ENCODE results near the gene HSPB7.
A peak's percentile ranks its signal among the peaks of the same experiment; 100 is the strongest.
"Not testable (repeated sequence)": the region's sequence is repeated elsewhere in the genome, so short reads cannot be mapped to it uniquely, and the experiment has no call there.

The HSPB7 gene

DNA sequence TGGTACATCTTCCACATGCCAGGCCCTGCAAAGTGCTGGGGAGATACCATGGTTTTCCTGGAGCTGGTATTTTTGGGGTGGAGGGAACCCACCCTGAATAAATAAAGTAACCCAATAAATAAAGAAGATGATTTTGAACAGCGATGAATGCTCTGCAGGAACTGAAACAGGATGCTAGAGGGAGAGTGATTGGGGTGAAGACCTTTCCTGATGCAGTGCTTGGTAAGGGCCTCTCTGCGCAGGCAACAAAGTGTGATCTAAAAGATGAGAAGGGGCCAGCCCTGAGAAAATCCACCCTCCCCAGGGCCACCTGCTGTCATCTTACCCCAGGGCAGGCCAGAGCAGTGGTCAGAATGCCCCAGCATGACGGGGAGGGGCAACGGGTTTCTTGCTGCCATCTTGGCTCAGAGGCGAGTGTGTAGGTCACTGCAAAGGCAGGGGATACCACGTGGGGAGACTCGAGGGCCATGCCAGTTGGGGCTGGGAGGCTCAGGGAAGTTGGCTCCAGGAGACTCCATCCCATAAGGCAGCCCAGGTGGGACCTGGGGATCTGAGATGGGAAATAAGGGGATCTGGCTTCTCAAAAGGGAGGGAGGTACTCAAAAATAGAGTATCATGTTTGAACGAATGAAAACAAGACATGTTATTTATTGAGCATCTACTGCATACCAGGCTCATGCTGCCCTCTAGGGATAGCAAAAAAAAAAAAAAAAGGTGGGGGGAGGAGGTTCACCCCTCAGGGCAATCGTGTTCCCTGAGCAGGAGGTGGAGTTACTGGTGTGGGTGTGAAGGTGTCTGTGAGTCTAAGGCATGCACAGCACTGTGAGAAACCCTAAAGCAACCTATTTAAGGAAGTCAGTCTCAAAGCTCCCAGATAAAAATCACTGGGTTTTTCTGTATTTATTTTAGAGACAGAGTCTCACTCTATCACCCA lies 11.0 kb downstream of the HSPB7 start:
- no peak for DNase-seq (ENCODE audit: low read depth in 2 of 2)

DNA sequence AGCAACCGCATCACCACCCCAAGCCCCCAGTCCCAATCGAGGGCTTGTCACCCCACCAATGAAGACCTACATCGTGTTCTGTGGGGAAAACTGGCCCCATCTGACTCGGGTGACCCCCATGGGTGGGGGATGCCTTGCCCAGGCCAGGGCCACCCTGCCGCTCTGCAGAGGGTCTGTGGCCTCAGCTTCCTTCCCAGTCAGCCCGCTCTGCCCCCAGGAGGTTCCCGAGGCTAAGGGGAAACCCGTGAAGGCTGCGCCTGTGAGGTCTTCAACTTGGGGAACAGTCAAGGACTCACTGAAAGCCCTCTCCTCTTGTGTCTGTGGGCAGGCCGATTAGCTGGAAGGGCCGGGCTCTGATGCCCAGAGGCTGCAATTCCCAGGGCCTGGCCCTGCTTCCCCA lies 11.8 kb downstream of the HSPB7 start:
- no peak for DNase-seq (ENCODE audit: low read depth in 2 of 2)

DNA sequence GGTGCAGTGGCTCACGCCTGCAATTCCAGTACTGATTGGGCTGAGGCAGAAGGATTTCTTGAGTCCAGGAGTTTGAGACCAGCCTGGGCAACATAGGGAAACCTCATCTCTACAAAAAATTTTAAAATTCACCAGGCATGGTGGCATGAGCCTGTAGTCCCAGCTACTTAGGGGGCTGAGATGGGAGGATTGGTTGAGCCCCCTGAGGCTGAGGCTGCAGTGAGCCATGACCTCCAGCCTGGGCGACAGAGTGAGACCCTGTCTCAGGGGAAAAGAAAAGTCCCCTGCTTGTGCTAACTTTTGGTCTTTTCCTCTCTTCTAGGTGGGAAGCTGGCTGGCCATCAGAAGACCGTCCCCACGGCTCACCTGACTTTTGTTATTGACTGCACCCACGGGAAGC lies 12.2 kb downstream of the HSPB7 start:
- DNase-seq (ENCODE audit: low read depth in 2 of 2) = no peak

DNA sequence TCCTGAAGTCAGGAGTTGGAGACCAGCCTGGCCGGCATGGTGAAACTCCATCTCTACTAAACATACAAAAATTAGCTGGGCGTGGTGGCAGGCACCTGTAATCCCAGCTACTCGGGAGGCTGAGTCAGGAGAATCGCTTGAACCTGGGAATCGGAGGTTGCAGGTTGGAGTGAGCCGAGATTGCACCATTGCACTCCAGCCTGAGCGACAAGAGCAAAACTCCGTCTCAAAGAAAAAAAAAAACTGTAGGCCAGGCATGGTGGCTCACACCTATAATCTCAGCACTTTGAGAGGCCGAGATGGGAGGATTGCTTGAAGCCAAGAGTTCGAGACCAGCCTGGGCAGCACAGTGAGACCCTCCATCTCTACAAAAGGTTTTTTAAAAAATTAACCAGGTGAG lies 16.6 kb downstream of the HSPB7 start:
- not testable (repeated sequence) for DNase-seq (ENCODE audit: low read depth in 2 of 2)

DNA sequence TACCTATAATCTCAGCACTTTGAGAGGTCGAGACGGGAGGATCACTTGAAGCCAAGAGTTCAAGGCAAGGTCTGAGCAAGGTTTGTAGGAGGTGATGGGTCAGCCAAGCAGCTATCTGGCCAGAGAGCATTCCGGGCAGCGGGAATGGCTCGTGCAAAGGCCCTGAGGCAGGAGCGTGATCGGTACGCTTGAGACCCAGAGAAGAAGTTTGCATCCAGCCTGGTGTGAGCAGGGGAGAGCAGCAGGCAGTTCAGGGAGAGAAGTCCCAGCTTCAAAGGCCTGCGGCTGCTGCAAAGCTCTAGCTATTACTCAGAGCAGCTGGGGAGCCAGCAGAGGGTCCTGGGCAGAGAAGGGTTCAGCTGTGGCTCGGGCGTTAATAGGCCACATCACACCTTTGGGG lies 18.9 kb downstream of the HSPB7 start:
- DNase-seq (ENCODE audit: low read depth in 2 of 2) = no peak

DNA sequence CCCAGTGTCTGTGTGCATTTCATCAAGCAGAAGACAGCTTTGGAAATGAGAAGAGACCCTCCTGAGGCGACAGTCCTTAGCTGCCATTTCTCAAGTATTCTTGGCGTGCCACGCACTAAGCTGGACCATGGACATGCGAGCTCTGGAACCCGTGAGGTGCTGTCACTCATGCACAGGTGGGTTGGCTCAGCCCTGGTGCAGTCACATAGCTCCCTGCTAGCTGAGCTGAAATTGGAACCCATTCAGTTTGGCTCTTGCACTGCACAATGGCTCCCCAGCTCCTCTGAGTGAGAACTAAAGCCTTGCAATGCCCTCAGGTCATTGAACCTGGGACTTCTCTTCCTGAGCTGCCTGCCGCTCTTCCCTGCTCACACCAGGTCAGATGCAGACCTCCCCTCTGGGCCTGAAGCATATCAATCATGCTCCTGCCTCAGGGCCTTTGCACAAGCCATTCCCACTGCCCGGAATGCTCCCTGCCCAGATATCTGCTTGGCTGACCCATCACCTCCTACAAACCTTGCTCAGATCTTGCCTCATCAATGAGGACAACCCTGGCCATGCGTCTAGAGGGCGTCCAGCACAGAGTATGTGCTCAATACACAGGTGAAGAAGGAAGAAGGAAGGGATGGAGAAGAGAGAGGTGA lies 20.1 kb downstream of the HSPB7 start:
- no peak for DNase-seq (ENCODE audit: low read depth in 2 of 2)

DNA sequence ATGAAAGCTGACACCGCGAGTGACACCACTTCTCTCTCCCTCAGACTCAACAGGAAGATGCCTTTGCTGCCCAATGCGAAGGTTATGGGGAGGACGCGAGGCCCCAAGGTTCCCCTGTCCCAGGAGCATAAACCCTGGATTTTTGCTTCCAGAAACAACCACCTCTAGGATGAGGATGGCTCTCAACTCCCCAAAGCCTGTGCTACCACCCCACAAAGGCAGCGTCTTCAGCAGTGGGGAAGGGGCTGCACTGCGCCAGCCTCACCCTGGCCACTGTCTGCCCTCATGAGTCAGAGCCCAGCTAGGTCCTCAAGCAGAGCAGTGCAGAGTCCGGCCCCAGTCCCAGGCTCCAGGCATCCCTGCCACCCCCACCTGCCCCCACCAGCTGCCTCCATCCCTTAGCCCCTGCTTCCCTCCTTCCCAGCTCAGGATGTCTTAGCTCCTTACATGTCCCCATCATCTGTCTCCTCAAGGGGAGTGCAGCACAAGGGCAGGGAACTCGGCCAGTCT lies 20.7 kb downstream of the HSPB7 start:
- no peak for DNase-seq (ENCODE audit: low read depth in 2 of 2)

DNA sequence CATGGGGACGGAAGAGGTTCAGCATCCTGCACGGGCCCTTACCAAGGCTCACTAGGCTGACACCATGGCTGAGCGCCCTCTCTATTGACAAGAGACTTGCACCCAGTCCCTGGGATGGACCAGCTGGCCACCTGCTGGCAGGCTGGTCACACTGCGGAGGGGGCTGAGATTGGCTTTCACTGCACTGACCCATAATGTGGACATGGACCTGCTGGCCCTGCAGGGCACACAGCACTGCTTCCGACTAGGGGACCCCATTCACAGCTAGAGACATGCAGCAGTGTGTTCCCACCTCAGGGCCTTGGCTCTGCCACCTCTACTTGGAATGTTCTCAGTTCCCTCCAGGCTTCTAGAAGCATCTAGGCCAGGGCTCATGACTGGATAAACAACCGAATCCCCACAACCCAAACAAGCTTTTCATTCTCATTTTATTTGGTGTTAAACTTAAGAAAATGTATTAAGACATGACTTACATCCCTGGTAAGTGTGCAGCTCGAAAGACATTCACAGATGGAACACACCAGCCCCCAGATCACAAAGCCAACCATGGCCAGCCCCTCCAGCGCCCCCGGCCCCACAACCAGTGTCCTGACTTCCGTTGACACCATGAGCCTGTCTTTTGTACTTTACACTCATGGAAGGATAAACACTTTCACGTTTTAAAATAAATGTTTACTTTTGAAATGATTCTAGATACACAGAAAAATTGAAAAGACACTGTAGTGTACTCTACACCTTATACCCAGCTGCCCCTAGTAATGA lies 23.1 kb downstream of the HSPB7 start:
- DNase-seq (ENCODE audit: low read depth in 2 of 2) = peak in 1 of 2 donors; percentile 21

DNA sequence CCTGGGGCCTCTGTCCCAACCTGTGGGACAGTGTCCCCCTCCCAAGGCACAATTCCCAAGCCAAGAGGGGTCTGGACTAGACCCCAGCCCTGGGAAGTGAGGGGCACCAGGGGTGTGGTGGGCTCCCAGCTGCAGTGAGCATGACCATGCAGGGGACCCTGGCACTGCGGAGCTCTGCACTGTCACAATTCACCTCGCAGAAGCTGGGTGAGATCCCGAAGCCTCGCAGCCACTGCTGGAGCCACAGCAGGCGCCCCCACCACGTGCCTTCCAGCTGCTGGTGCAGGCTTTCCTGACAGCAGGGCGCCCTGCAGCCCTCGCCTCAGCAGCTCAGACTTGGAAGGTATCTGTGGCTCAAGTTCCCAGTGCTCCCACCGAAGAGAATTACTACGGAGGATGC lies 23.8 kb downstream of the HSPB7 start:
- no peak for DNase-seq (ENCODE audit: low read depth in 2 of 2)

DNA sequence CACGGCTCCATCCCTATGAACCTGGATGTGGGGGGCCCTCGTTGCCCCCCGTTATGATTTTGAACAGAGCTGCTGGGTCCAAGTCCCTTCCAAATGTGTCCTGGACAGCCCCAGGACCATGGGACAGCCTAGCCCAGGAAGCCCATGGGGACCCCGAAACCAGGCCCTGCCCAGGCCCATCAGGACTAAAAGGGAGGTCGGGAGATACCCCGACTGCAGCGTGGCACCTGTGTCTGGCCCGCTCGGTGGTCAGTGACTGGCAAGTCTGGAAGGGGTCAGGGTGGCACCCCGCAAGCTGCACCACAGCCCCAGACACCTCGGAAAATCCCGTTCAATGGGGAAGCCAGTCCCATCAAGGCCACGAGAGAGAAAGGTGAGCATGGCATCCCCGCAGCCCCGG lies 24.2 kb downstream of the HSPB7 start:
- DNase-seq (ENCODE audit: low read depth in 2 of 2) = no peak

DNA sequence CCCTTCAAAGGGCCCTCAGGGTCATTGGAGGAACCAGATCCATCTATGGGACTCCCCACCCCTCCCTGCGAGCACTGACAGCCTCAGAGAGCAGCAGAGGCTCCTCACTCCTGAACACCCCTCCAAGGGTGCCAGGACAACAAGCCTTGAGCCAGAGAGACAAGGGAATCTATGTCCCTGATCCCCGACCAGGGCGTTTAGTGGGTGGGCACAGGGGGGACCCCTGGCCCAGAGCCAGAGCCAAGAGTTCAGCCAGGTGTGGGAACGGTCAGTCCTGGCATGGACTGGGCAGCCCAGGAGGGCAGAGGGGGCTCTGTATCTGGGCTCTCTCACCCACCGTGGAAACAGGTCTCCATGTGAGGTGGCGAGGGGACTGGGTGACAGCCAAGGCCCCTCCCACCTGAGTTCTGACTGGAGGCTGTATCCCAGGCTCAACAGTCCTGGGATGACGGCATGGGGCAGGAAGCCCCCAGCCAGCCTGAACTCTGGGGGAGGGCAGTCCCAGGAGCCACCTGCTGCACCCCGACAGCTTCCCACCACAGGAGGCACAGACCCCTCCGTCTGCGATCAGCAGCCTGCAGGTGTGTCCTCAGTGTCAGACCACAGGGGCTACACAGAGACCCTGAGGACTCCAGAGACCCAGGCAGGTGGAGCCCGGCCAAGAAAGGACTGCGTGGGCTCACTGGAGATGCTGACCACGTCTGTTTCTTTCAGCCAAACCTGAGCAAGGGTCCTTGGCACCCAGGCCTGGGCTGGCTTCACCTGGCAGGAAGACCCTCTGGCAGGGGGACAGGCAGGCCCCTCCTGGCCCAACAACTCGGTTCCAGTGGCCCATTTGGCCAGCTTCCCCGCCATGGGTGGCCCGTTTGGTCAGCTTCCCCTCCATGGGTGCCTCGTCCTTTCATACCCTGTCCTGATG lies 25.0 kb downstream of the HSPB7 start:
- no peak for DNase-seq (ENCODE audit: low read depth in 2 of 2)

DNA sequence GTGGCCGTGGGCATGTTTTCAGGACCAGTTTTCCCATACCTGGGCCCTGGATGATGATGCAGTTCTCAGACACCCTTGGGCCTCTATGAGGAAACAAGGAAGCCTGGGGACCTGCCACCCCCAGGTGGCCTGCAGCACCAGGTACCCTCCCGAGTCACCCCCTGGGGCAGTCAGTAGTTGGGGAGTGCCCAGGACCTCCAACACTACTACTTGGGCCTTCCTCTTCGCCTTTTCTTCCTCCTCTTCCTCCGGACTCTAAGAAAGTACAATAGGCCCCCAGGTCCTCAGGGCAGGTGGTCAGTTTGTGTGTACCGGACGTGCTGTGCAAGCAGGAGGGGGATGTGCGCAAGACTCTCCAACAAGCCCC lies 25.7 kb downstream of the HSPB7 start:
- DNase-seq (ENCODE audit: low read depth in 2 of 2) = no peak

DNA sequence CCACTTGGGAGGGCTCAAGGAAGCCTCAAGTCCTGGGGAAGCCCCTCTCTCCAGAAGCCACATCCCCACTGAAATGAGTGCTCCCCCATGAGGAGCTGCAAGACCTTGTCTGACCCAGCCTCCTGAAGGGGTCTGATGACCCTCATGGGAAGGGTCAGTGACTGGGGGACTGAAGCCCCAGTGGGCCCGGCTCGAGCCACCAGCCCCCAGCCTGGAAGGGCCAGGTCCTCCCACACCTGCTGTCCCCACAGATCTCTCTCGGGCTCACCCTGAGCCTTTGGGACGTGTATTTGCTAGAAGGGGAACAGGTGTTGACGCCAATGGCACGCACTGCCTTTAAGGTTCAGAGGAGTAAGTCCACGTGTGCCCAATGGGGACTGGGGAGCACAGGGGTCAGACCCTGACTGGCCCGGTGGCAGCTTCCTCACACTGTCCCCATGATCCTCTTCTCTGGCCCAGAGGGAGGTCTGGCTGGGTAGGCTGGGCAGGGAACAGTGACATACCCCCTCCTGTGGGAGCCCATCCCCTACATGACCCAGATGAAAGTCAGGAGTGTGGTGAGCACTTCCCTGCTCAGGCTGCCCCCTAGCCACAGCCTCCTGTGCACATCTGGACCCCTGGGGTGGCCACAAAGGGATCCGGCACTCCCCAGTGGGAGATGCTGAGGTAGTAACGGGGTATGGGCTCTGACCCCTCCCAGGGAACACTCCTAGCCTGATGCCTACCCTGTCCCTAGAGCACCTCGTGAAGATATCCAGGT lies 26.2 kb downstream of the HSPB7 start:
- no peak for DNase-seq (ENCODE audit: low read depth in 2 of 2)

DNA sequence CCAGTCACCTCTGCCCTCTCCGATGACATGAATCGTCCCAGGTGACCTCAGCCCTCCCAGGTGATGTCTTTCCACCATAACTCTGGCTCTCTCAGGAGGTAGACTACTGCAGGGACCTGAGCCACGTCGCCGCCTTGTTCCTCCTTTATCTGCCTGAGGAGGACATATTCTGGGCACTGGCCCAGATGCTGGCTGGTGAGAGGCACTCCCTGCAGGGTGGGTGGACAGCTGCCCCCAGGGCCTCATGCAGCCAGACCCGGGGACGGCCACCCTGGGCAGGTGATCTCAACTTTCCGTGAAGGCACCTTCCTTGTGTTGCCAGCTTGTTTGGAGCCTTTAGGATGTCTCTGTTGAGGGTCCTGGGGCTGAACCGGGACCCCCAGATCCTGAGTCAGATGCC lies 28.1 kb downstream of the HSPB7 start:
- no peak for DNase-seq (ENCODE audit: low read depth in 2 of 2)

DNA sequence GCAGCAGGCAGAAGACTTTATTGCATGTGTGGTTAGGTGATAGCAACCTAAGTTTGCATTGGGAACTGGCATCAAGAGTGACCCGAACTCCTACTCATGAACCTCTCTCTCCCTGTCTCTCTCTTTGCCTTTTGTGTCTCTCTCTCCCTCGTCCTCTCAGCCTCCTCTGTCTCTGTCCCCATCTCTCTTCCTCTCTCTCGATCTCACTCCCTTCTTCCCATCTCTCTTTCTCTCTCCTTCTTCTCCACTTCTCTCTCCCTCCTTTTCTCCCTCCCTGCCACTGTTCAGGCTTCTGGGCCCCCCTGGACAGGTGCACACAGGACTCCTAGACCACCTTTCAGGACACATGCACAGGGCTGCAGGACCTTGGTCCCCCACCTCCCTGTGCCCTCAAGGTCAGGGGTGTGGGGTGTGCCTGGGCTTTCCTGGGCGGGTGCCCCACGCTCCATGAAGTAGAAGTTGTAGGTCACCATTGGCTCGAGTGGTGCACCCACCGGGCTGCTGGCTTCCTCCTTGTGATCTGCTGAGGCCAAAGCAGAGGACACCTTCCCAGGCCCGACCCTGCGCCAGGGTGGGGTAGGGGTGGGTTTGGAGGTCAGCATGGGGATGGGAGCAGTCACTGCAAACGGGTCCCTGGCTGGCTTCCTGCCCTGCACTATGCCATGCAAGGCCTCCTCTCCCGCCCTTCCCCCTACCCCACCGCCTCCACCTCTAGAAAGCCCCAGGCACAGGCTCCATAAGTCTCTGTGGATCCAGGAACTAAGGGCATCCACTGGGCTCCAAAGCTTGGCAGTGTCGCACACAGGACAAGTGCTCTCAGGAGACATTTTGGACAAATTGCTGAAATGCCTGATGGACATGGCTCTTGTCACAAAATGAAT lies 28.7 kb downstream of the HSPB7 start:
- DNase-seq (ENCODE audit: low read depth in 2 of 2) = no peak

DNA sequence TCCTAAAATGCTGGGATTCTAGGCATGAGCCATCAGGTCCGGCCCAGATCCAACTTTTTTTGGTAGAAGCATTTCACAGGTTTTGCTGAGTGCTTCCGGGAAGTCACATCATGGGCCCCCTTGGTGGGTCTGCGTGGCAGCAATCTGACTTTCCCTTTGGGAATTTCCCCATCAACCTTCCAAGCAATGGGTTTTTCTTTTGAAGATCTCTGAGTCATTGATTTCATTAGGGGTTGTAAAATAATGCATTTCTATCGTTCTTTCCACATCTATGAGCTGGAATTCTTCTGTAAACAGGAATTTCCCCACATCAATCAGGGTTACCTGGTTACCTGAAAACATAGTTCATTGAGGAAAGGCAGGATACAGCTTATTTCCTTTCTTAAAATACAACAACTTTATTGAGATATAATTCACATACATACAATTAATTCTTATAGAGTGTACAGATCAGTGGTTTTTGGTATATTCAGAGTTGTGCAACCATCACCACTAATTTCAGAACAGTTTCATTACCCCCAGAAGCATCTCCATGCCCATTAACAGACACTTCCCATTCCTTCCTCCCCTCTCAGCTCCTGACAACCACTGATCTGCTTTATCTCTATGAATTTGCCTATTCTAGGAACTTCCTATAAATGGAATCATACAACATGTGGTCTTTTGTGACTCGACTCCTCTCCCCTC lies 32.1 kb downstream of the HSPB7 start:
- DNase-seq (ENCODE audit: low read depth in 2 of 2) = no peak

DNA sequence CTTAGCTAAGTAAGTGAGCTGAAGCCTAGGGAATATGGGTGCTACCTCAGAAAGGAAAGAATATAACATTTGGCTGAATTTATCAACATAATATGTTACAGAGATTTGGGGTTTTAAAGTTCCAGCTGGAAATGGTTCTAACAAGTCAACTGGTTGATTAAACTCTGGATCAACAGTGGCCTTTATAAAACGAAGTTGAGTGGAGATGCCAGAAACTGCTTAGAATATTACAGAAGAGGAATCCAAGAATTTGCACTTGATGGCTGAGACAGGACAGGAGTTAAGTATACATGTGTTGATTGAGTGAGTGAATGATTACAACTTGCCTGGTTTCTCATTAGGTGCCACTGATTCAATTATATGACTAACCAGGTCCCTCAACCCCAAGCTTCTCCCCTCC lies 34.6 kb downstream of the HSPB7 start:
- no peak for DNase-seq (ENCODE audit: low read depth in 2 of 2)

DNA sequence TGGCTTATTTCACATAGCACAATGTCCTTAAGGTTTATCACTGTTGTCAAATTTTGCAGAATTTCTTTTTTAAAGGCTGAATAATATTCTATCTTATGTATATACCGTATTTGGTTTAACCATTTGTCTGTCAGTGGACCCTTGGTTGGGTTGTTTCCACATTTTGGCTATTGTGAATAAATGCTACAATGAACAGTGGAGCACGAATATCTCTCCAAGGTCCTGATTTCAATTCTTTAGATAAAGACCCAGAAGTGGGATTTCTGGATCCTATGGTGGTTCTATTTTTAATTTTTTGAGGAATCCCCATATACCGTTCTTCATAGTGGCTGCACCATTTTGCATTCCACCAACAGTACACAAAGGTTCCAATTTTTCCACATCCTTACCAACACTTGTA lies 36.2 kb downstream of the HSPB7 start:
- no peak for DNase-seq (ENCODE audit: low read depth in 2 of 2)

DNA sequence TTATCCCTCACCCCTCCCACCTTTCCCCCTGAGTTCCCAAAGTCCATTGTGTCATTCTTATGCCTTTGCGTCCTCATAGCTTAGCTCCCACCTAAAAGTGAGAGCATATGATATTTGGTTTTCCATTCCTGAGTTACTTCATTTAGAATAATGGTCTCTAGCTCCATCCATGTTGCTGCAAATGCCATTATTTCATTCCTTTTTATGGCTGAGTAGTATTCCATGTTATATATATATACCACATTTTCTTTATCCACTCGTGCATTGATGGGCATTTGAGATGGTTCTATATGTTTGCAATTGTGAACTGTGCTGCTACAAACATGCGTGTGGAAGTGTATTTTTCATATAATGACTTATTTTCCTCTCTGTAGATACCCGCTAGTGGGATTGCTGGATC lies 39.9 kb downstream of the HSPB7 start:
- not testable (repeated sequence) for DNase-seq (ENCODE audit: low read depth in 2 of 2)
